ENCODE data around the gene RGL3. TPM values are rescaled to one million over a fixed set of nuclear protein-coding genes. Genes with fewer than 3 reads are reported as not detected.
A peak's percentile ranks its signal among the peaks of the same experiment; 100 is the strongest.
"Not testable (repeated sequence)": the region's sequence is repeated elsewhere in the genome, so short reads cannot be mapped to it uniquely, and the experiment has no call there.

RGL3 gene
- total RNA-seq, 1 experiment from 2014 or later: not detected

GRCh38 chr19:11363881-11364280 lies 55.2 kb downstream of the RGL3 start:
- no peak for DNase-seq (ENCODE audit: low read depth)

GRCh38 chr19:11361771-11362731 lies 57.1 kb downstream of the RGL3 start:
- DNase-seq (ENCODE audit: low read depth): no peak

GRCh38 chr19:11361037-11361770 lies 57.9 kb downstream of the RGL3 start:
- no peak for DNase-seq (ENCODE audit: low read depth)

- DNase-seq (ENCODE audit: low read depth): no peak
Measured at GRCh38 chr19:11359421-11359820, 59.7 kb downstream of the RGL3 start.

GRCh38 chr19:11356676-11357550 lies 62.2 kb downstream of the RGL3 start:
- DNase-seq (ENCODE audit: low read depth): no peak

GRCh38 chr19:11356074-11356397 lies 63.1 kb downstream of the RGL3 start:
- no peak for DNase-seq (ENCODE audit: low read depth)

- no peak for DNase-seq (ENCODE audit: low read depth)
Measured at GRCh38 chr19:11355160-11356073, 63.7 kb downstream of the RGL3 start, which contains the start of gene PLPPR2. PLPPR2 (plus strand) TSS chr19:11355432; CDS start chr19:11357674, 2,242 bp downstream.

GRCh38 chr19:11354102-11354501 lies 65.0 kb downstream of the RGL3 start:
- not testable (repeated sequence) for DNase-seq (ENCODE audit: low read depth)

- no peak for DNase-seq (ENCODE audit: low read depth)
Measured at GRCh38 chr19:11349171-11349570, 69.9 kb downstream of the RGL3 start.

GRCh38 chr19:11347546-11348039 lies 71.5 kb downstream of the RGL3 start:
- no peak for DNase-seq (ENCODE audit: low read depth)

- peak; percentile 73 for DNase-seq (ENCODE audit: low read depth)
Measured at GRCh38 chr19:11346104-11346940, 72.8 kb downstream of the RGL3 start, which contains the start of the genes CCDC159 and TMEM205. CCDC159 (plus strand) TSS chr19:11346519; CDS start chr19:11346607, 88 bp downstream. TMEM205 (minus strand) TSS chr19:11346268; CDS start chr19:11345619, 649 bp downstream.

GRCh38 chr19:11345122-11345803 lies 73.9 kb downstream of the RGL3 start:
- no peak for DNase-seq (ENCODE audit: low read depth)

Small RNA genes within 50 kb of the gene (small RNA-seq; reads per million reads assigned to genes)
- gene RF00019: not detected

Other genes starting within 250 kb of the RGL3 start
- gene KANK2, start 221.8 kb downstream of the RGL3 start, total RNA-seq (2014; rRNA removed; shearing (Covaris generic)): 54.3 and 73.5 TPM in 2 replicates
- gene ANGPTL8, start 179.7 kb downstream of the RGL3 start, total RNA-seq (2014; rRNA removed; shearing (Covaris generic)): not detected in 2 replicates
- gene DOCK6, start 156.8 kb downstream of the RGL3 start, total RNA-seq (2014; rRNA removed; shearing (Covaris generic)): 2.8 and 4.3 TPM in 2 replicates
- not detected in 2 replicates for gene TSPAN16, start 123.2 kb downstream of the RGL3 start, total RNA-seq (2014; rRNA removed; shearing (Covaris generic))
- gene RAB3D, start 79.7 kb downstream of the RGL3 start, total RNA-seq (2014; rRNA removed; shearing (Covaris generic)): not detected in 2 replicates
- 2.2 and 2.3 TPM in 2 replicates for gene TMEM205, start 73.0 kb downstream of the RGL3 start, total RNA-seq (2014; rRNA removed; shearing (Covaris generic))
- gene CCDC159, start 72.8 kb downstream of the RGL3 start, total RNA-seq (2014; rRNA removed; shearing (Covaris generic)): 0.23 TPM in 1 of 2 replicates, not detected in the other
- gene PLPPR2, start 63.9 kb downstream of the RGL3 start, total RNA-seq (2014; rRNA removed; shearing (Covaris generic)): 0.27 and 1.4 TPM in 2 replicates
- 1.3 and 1.8 TPM in 2 replicates for gene SWSAP1, start 44.6 kb downstream of the RGL3 start, total RNA-seq (2014; rRNA removed; shearing (Covaris generic))
- 0.53 and 2.2 TPM in 2 replicates for gene EPOR, start 35.0 kb downstream of the RGL3 start, total RNA-seq (2014; rRNA removed; shearing (Covaris generic))
- gene ODAD3, start 15.8 kb upstream of the RGL3 start, total RNA-seq (2014; rRNA removed; shearing (Covaris generic)): 0.14 and 0.33 TPM in 2 replicates
- gene PRKCSH, start 16.3 kb upstream of the RGL3 start, total RNA-seq (2014; rRNA removed; shearing (Covaris generic)): 121 and 159 TPM in 2 replicates
- not detected in 2 replicates for gene ELAVL3, start 61.7 kb upstream of the RGL3 start, total RNA-seq (2014; rRNA removed; shearing (Covaris generic))
- gene ZNF653, start 86.5 kb upstream of the RGL3 start, total RNA-seq (2014; rRNA removed; shearing (Covaris generic)): 5.2 and 11.6 TPM in 2 replicates
- 74.5 and 78.8 TPM in 2 replicates for gene ECSIT, start 109.8 kb upstream of the RGL3 start, total RNA-seq (2014; rRNA removed; shearing (Covaris generic))
- 0.45 and 0.63 TPM in 2 replicates for gene CNN1, start 119.5 kb upstream of the RGL3 start, total RNA-seq (2014; rRNA removed; shearing (Covaris generic))
- gene ELOF1, start 139.9 kb upstream of the RGL3 start, total RNA-seq (2014; rRNA removed; shearing (Covaris generic)): 137 and 150 TPM in 2 replicates
- gene ACP5, start 158.3 kb upstream of the RGL3 start, total RNA-seq (2014; rRNA removed; shearing (Covaris generic)): 1.8 and 2.4 TPM in 2 replicates
- 6.0 and 6.5 TPM in 2 replicates for gene ZNF627, start 178.2 kb upstream of the RGL3 start, total RNA-seq (2014; rRNA removed; shearing (Covaris generic))